DOHH2 (cell line): Measurements from ENCODE around the gene SCYL3.

Experiments used
- H3F3A ChIP-seq: fragments of 200-600 bp; sonication (generic), shearing (Covaris generic); 2 replicates; pipeline ENCODE4 v1.6.0; 2016; ENCODE audit warnings: antibody characterized with exemption, mild to moderate bottlenecking; ENCODE audit not compliant: control insufficient read depth, insufficient read depth
- H3K27ac ChIP-seq: fragments of 200-600 bp; sonication (generic); 2 replicates; pipeline ENCODE4 v1.5.1; 2014; ENCODE audit warnings: low read depth, mild to moderate bottlenecking, low read length, moderate library complexity
- H3K27me3 ChIP-seq: fragments of 200-600 bp; sonication (generic); 2 replicates; pipeline ENCODE4 v1.6.1; 2014; ENCODE audit warnings: mild to moderate bottlenecking, low read length, mixed read lengths; ENCODE audit not compliant: control insufficient read depth
- H3K36me3 ChIP-seq: fragments of 200-600 bp; sonication (generic); 2 replicates; pipeline ENCODE4 v1.6.1; 2014; ENCODE audit warnings: mild to moderate bottlenecking, low read length, moderate library complexity, mixed read lengths; ENCODE audit not compliant: control insufficient read depth
- H3K4me1 ChIP-seq: fragments of 200-600 bp; sonication (generic); 2 replicates; pipeline ENCODE4 v1.6.1; 2014; ENCODE audit warnings: mild to moderate bottlenecking, low read length, mixed read lengths; ENCODE audit not compliant: control insufficient read depth
- H3K4me2 ChIP-seq: fragments of 200-600 bp; sonication (generic); 2 replicates; pipeline ENCODE4 v1.6.0; 2014; ENCODE audit warnings: mild to moderate bottlenecking, low read length, moderate library complexity
- H3K4me3 ChIP-seq: fragments of 200-600 bp; sonication (generic); 2 replicates; pipeline ENCODE4 v1.5.1; 2014; ENCODE audit warnings: mild to moderate bottlenecking, low read length, mixed read lengths
- H3K79me2 ChIP-seq: fragments of 200-600 bp; sonication (generic); 2 replicates; pipeline ENCODE4 v1.6.1; 2014; ENCODE audit warnings: mild to moderate bottlenecking, low read length, mixed read lengths; ENCODE audit not compliant: control insufficient read depth
- H3K9me2 ChIP-seq: fragments of 200-600 bp; sonication (generic); replicated peaks from 2 replicates; pipeline ENCODE4 v1.6.1; 2014; ENCODE audit warnings: mild to moderate bottlenecking, low read length, mixed read lengths; ENCODE audit not compliant: control insufficient read depth
- H3K9me3 ChIP-seq: fragments of 200-600 bp; sonication (generic); 2 replicates; pipeline ENCODE4 v1.6.1; 2014; ENCODE audit warnings: antibody characterized with exemption, low read length, mixed read lengths; ENCODE audit not compliant: control insufficient read depth, insufficient read depth
- H4K20me1 ChIP-seq: fragments of 200-600 bp; sonication (generic); 2 replicates; pipeline ENCODE4 v1.6.0; 2014; ENCODE audit warnings: low read depth, mild to moderate bottlenecking, antibody characterized with exemption, low read length, moderate library complexity; ENCODE audit not compliant: control insufficient read depth, insufficient read depth
- CTCF ChIP-seq: fragments of 200-600 bp; sonication (generic); IDR thresholded peaks from one replicate; pipeline ENCODE4 v1.5.1; 2014; ENCODE audit warnings: antibody characterized with exemption, mild to moderate bottlenecking, low read depth, low read length; ENCODE audit not compliant: poor library complexity, severe bottlenecking
- EZH2phosphoT487 ChIP-seq: fragments of 200-600 bp; sonication (generic); IDR thresholded peaks from 2 replicates; pipeline ENCODE4 v1.6.1; 2017; ENCODE audit warnings: borderline replicate concordance, mild to moderate bottlenecking, antibody characterized with exemption, low read length, moderate library complexity, mixed read lengths

SCYL3 gene

DNA sequence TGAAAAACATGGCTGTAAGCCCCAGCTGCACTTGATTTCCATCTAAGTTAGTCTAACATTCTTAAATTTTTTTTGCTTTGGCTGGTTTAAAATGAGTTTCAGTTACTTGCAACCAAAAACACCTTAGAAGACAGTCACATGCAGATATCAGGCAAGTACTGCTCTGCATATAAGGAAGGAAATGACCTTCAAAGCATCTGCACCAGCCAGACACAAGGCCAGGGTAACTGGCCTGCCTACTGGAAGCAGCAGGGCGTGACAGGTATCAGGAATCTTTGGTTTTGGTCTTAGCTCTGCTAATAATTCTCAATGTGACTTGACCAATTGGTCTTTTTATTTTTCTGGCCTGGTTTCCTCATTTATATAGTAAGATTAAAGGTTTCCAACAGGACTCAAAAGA is 33.5 kb downstream of the SCYL3 start:
- no peaks in the 10 kb centered on the region for H3K27me3 ChIP-seq
- H3K9me2 ChIP-seq, result no peaks in the 10 kb centered on the region
- TF ChIP-seq CTCF, result no peak
- TF ChIP-seq EZH2phosphoT487, result no peak
- no peak overlapping the region for H3K27ac ChIP-seq
- no peak overlapping the region for H3K4me3 ChIP-seq
- no peaks in the 10 kb centered on the region for H3K4me1 ChIP-seq
- no peaks in the 10 kb centered on the region for H3F3A ChIP-seq
- no peaks in the 10 kb centered on the region for H3K9me3 ChIP-seq
- H4K20me1 ChIP-seq, result no peaks in the 10 kb centered on the region
- H3K36me3 ChIP-seq, result peaks cover 78% of the 10 kb centered on the region
- no peaks in the 10 kb centered on the region for H3K79me2 ChIP-seq
- H3K4me2 ChIP-seq, result no peak overlapping the region

- H3K27me3 ChIP-seq, result no peaks in the 10 kb centered on the region
- no peaks in the 10 kb centered on the region for H3K9me2 ChIP-seq
- H3K36me3 ChIP-seq, result peaks cover 82% of the 10 kb centered on the region
- no peak overlapping the region for H3K4me3 ChIP-seq
- H3K4me2 ChIP-seq, result no peak overlapping the region
- H3F3A ChIP-seq, result no peaks in the 10 kb centered on the region
- TF ChIP-seq CTCF (no peak), EZH2phosphoT487 (no peak)
- no peaks in the 10 kb centered on the region for H3K79me2 ChIP-seq
- H3K27ac ChIP-seq, result no peak overlapping the region
- H4K20me1 ChIP-seq, result no peaks in the 10 kb centered on the region
- no peaks in the 10 kb centered on the region for H3K9me3 ChIP-seq
- no peaks in the 10 kb centered on the region for H3K4me1 ChIP-seq
These were observed 34.7 kb downstream of the SCYL3 start for GRCh38 chr1:169859001-169859400.

DNA sequence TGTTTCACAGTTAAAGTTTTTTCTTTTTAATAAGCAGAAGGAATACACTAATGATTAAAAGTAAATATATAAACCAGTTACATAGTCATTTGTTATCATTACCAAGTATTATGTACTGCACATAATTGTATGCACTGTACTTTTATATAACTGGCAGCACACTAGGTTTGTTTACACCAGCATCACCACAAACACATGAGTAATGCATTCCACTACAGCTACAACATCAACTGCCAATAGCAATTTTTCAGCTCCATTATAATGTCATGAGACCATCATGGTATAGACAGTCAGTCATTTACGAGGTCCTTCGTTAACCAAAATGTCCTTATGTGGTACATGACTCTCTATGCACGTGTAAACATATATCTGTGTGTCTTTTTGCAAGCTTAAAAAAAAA is 35.2 kb downstream of the SCYL3 start:
- Histone ChIP-seq H3F3A (no peaks in the 10 kb centered on the region), H3K4me3 (no peak overlapping the region), H3K9me3 (no peaks in the 10 kb centered on the region), H3K27me3 (no peaks in the 10 kb centered on the region), H3K9me2 (no peaks in the 10 kb centered on the region), H4K20me1 (no peaks in the 10 kb centered on the region), H3K4me2 (no peak overlapping the region), H3K36me3 (peaks cover 82% of the 10 kb centered on the region), H3K27ac (no peak overlapping the region), H3K4me1 (no peaks in the 10 kb centered on the region), H3K79me2 (no peaks in the 10 kb centered on the region)
- TF ChIP-seq EZH2phosphoT487 (no peak), CTCF (no peak)

DNA sequence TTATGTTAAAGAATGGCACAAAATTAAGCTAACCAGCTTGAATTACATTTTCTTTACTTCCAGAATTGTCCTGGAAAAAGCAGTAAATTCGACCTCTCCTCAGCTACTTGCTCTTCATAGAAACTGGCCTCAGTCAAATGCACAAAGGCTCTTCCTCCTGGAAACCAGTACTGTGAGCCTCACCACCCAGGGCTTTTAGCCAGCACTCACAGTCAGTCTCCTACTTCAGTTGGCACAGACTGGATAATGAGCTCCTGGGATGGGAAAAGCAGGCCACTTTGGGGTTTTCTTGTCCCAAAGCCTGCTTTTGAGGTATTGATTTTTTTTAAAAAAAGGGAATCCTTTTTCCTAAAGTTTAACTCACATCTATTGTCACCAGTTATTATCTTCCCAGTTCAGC is 40.4 kb downstream of the SCYL3 start:
- no peak overlapping the region for H3K4me3 ChIP-seq
- H4K20me1 ChIP-seq, result no peaks in the 10 kb centered on the region
- H3K4me2 ChIP-seq, result no peak overlapping the region
- peaks cover 91% of the 10 kb centered on the region for H3K36me3 ChIP-seq
- no peaks in the 10 kb centered on the region for H3K4me1 ChIP-seq
- no peaks in the 10 kb centered on the region for H3F3A ChIP-seq
- no peaks in the 10 kb centered on the region for H3K9me2 ChIP-seq
- TF ChIP-seq EZH2phosphoT487 (no peak), CTCF (no peak)
- no peaks in the 10 kb centered on the region for H3K27me3 ChIP-seq
- H3K9me3 ChIP-seq, result no peaks in the 10 kb centered on the region
- no peak overlapping the region for H3K27ac ChIP-seq
- no peaks in the 10 kb centered on the region for H3K79me2 ChIP-seq
